ENCODE results near the gene ARSB.

ARSB gene

GRCh38 chr5:78888580-78889368 lies 96.3 kb downstream of the ARSB start:
- no peak overlapping the region for H3K14ac ChIP-seq (ENCODE audit: low read length)
- H3K9me3 ChIP-seq (ENCODE audit: insufficient read depth, low read depth, low read length) = no peaks in the 10 kb centered on the region
- H4K8ac ChIP-seq (ENCODE audit: low read depth, low read length) = no peak overlapping the region
- H3K9ac ChIP-seq (ENCODE audit: low read length) = no peak overlapping the region
- no CpG with 5 or more reads among the region's 10 CpGs for WGBS (ENCODE audit: extremely low coverage, insufficient coverage, insufficient read length)
- no peak overlapping the region for H3K4me3 ChIP-seq (ENCODE audit: low read depth, low read length)
- no peak overlapping the region for H4K91ac ChIP-seq (ENCODE audit: low read depth, low read length)
- DNase-seq = peak in 1 of 2 donors; percentile 58
- no peak overlapping the region for H2AK5ac ChIP-seq (ENCODE audit: low read length)
- H3K4me1 ChIP-seq (ENCODE audit: control insufficient read depth in 1 of 2, insufficient read depth in 2 of 2, low read length in 2 of 2) = peaks cover 4% of the 10 kb centered on the region in 2 experiments
- no peak overlapping the region for H4K12ac ChIP-seq (ENCODE audit: low read depth, low read length)
- H3K23ac ChIP-seq (ENCODE audit: low read length) = no peak overlapping the region
- no peak overlapping the region for H2BK120ac ChIP-seq (ENCODE audit: insufficient read depth, low read length, poor library complexity)
- H3K79me1 ChIP-seq (ENCODE audit: low read length) = no peaks in the 10 kb centered on the region
- no peak overlapping the region for H3K27ac ChIP-seq (ENCODE audit: low read depth, low read length)
- no peak overlapping the region for H2BK12ac ChIP-seq (ENCODE audit: low read length)
- H3K36me3 ChIP-seq (ENCODE audit: control insufficient read depth in 1 of 2, insufficient read depth in 2 of 2, low read length in 2 of 2) = no peaks in the 10 kb centered on the region
- no peaks in the 10 kb centered on the region for H3K27me3 ChIP-seq (ENCODE audit: insufficient read depth, low read length)
- no peaks in the 10 kb centered on the region for H3K79me2 ChIP-seq (ENCODE audit: control insufficient read depth, insufficient read depth, low read length, poor library complexity)
- no peak overlapping the region for H2BK5ac ChIP-seq (ENCODE audit: low read depth, low read length, poor library complexity)
- no peak overlapping the region for H3K4ac ChIP-seq (ENCODE audit: low read depth, low read length)
- no peak overlapping the region for H3K4me2 ChIP-seq (ENCODE audit: low read length)
- no peak overlapping the region for H2AFZ ChIP-seq (ENCODE audit: insufficient read depth, low read length, poor library complexity)
- no peak overlapping the region for H3K18ac ChIP-seq (ENCODE audit: low read length)

- Histone ChIP-seq H3K4ac (ENCODE audit: low read depth, low read length) (no peak overlapping the region), H2BK120ac (ENCODE audit: insufficient read depth, low read length, poor library complexity) (no peak overlapping the region), H4K8ac (ENCODE audit: low read depth, low read length) (no peak overlapping the region), H2AK5ac (ENCODE audit: low read length) (no peak overlapping the region), H4K91ac (ENCODE audit: low read depth, low read length) (no peak overlapping the region), H3K4me2 (ENCODE audit: low read length) (no peak overlapping the region), H3K9ac (ENCODE audit: low read length) (no peak overlapping the region), H3K23ac (ENCODE audit: low read length) (no peak overlapping the region), H2AFZ (ENCODE audit: insufficient read depth, low read length, poor library complexity) (no peak overlapping the region), H3K36me3 (ENCODE audit: control insufficient read depth in 1 of 2, insufficient read depth in 2 of 2, low read length in 2 of 2) (no peaks in the 10 kb centered on the region), H3K27ac (ENCODE audit: low read depth, low read length) (no peak overlapping the region), H3K79me1 (ENCODE audit: low read length) (no peaks in the 10 kb centered on the region), H3K4me3 (ENCODE audit: low read depth, low read length) (no peak overlapping the region), H4K12ac (ENCODE audit: low read depth, low read length) (no peak overlapping the region), H3K4me1 (ENCODE audit: control insufficient read depth in 1 of 2, insufficient read depth in 2 of 2, low read length in 2 of 2) (peaks cover 4% of the 10 kb centered on the region in 2 experiments), H3K18ac (ENCODE audit: low read length) (no peak overlapping the region), H3K27me3 (ENCODE audit: insufficient read depth, low read length) (no peaks in the 10 kb centered on the region), H2BK5ac (ENCODE audit: low read depth, low read length, poor library complexity) (no peak overlapping the region), H2BK12ac (ENCODE audit: low read length) (no peak overlapping the region), H3K79me2 (ENCODE audit: control insufficient read depth, insufficient read depth, low read length, poor library complexity) (no peaks in the 10 kb centered on the region), H3K14ac (ENCODE audit: low read length) (no peak overlapping the region), H3K9me3 (ENCODE audit: insufficient read depth, low read depth, low read length) (no peaks in the 10 kb centered on the region)
- WGBS (ENCODE audit: extremely low coverage, insufficient coverage, insufficient read length) = no CpG with 5 or more reads among the region's 6 CpGs
- DNase-seq = no peak
Observed at GRCh38 chr5:78887384-78888118, 97.6 kb downstream of the ARSB start.

- no peak overlapping the region for H4K8ac ChIP-seq (ENCODE audit: low read depth, low read length)
- H3K4me2 ChIP-seq (ENCODE audit: low read length) = no peak overlapping the region
- H3K27me3 ChIP-seq (ENCODE audit: insufficient read depth, low read length) = no peaks in the 10 kb centered on the region
- no peaks in the 10 kb centered on the region for H3K79me2 ChIP-seq (ENCODE audit: control insufficient read depth, insufficient read depth, low read length, poor library complexity)
- no peaks in the 10 kb centered on the region for H3K9me3 ChIP-seq (ENCODE audit: insufficient read depth, low read depth, low read length)
- no peaks in the 10 kb centered on the region for H3K36me3 ChIP-seq (ENCODE audit: control insufficient read depth in 1 of 2, insufficient read depth in 2 of 2, low read length in 2 of 2)
- H3K4ac ChIP-seq (ENCODE audit: low read depth, low read length) = no peak overlapping the region
- H2AFZ ChIP-seq (ENCODE audit: insufficient read depth, low read length, poor library complexity) = no peak overlapping the region
- no peak overlapping the region for H4K91ac ChIP-seq (ENCODE audit: low read depth, low read length)
- no CpG with 5 or more reads among the region's 2 CpGs for WGBS (ENCODE audit: extremely low coverage, insufficient coverage, insufficient read length)
- H3K4me1 ChIP-seq (ENCODE audit: control insufficient read depth in 1 of 2, insufficient read depth in 2 of 2, low read length in 2 of 2) = peaks cover 4% of the 10 kb centered on the region in 2 experiments
- no peak overlapping the region for H3K9ac ChIP-seq (ENCODE audit: low read length)
- H3K4me3 ChIP-seq (ENCODE audit: low read depth, low read length) = no peak overlapping the region
- H3K27ac ChIP-seq (ENCODE audit: low read depth, low read length) = no peak overlapping the region
- H3K79me1 ChIP-seq (ENCODE audit: low read length) = no peaks in the 10 kb centered on the region
- no peak overlapping the region for H4K12ac ChIP-seq (ENCODE audit: low read depth, low read length)
- no peak overlapping the region for H2AK5ac ChIP-seq (ENCODE audit: low read length)
- DNase-seq = peak in 1 of 2 donors; percentile 29
- H3K18ac ChIP-seq (ENCODE audit: low read length) = no peak overlapping the region
- H2BK5ac ChIP-seq (ENCODE audit: low read depth, low read length, poor library complexity) = no peak overlapping the region
- H3K14ac ChIP-seq (ENCODE audit: low read length) = no peak overlapping the region
- no peak overlapping the region for H3K23ac ChIP-seq (ENCODE audit: low read length)
- H2BK12ac ChIP-seq (ENCODE audit: low read length) = no peak overlapping the region
- H2BK120ac ChIP-seq (ENCODE audit: insufficient read depth, low read length, poor library complexity) = no peak overlapping the region
Observed at GRCh38 chr5:78886341-78887230, 98.5 kb downstream of the ARSB start.

- no peak overlapping the region for H3K14ac ChIP-seq (ENCODE audit: low read length)
- no peak overlapping the region for H2BK12ac ChIP-seq (ENCODE audit: low read length)
- H3K4me1 ChIP-seq (ENCODE audit: control insufficient read depth in 1 of 2, insufficient read depth in 2 of 2, low read length in 2 of 2) = no peaks in the 10 kb centered on the region
- H4K8ac ChIP-seq (ENCODE audit: low read depth, low read length) = no peak overlapping the region
- no peak overlapping the region for H2BK5ac ChIP-seq (ENCODE audit: low read depth, low read length, poor library complexity)
- no peak overlapping the region for H3K4me2 ChIP-seq (ENCODE audit: low read length)
- no peaks in the 10 kb centered on the region for H3K9me3 ChIP-seq (ENCODE audit: insufficient read depth, low read depth, low read length)
- H3K79me2 ChIP-seq (ENCODE audit: control insufficient read depth, insufficient read depth, low read length, poor library complexity) = no peaks in the 10 kb centered on the region
- H3K27ac ChIP-seq (ENCODE audit: low read depth, low read length) = peak overlapping the region; percentile 0
- H3K4me3 ChIP-seq (ENCODE audit: low read depth, low read length) = no peak overlapping the region
- no peak overlapping the region for H2AK5ac ChIP-seq (ENCODE audit: low read length)
- WGBS (ENCODE audit: extremely low coverage, insufficient coverage, insufficient read length) = no CpG with 5 or more reads among the region's 3 CpGs
- H3K9ac ChIP-seq (ENCODE audit: low read length) = no peak overlapping the region
- no peak overlapping the region for H2AFZ ChIP-seq (ENCODE audit: insufficient read depth, low read length, poor library complexity)
- no peak overlapping the region for H3K4ac ChIP-seq (ENCODE audit: low read depth, low read length)
- no peaks in the 10 kb centered on the region for H3K36me3 ChIP-seq (ENCODE audit: control insufficient read depth in 1 of 2, insufficient read depth in 2 of 2, low read length in 2 of 2)
- no peak overlapping the region for H3K23ac ChIP-seq (ENCODE audit: low read length)
- H2BK120ac ChIP-seq (ENCODE audit: insufficient read depth, low read length, poor library complexity) = no peak overlapping the region
- DNase-seq = peak; percentile 70 to 81
- no peak overlapping the region for H4K91ac ChIP-seq (ENCODE audit: low read depth, low read length)
- H3K27me3 ChIP-seq (ENCODE audit: insufficient read depth, low read length) = no peaks in the 10 kb centered on the region
- no peak overlapping the region for H4K12ac ChIP-seq (ENCODE audit: low read depth, low read length)
- H3K18ac ChIP-seq (ENCODE audit: low read length) = no peak overlapping the region
- H3K79me1 ChIP-seq (ENCODE audit: low read length) = no peaks in the 10 kb centered on the region
Observed at GRCh38 chr5:78881884-78882283, 103.2 kb downstream of the ARSB start.

All from trophoblast cell (in vitro differentiated cells and primary cell).